HCEC 1CT (cell line): ENCODE measurements around the gene SH3TC2.

Experiments used
- DNase-seq: peaks from one replicate; pipeline ENCODE4 v3.0.0-alpha.2; 2017

The SH3TC2 gene

DNA sequence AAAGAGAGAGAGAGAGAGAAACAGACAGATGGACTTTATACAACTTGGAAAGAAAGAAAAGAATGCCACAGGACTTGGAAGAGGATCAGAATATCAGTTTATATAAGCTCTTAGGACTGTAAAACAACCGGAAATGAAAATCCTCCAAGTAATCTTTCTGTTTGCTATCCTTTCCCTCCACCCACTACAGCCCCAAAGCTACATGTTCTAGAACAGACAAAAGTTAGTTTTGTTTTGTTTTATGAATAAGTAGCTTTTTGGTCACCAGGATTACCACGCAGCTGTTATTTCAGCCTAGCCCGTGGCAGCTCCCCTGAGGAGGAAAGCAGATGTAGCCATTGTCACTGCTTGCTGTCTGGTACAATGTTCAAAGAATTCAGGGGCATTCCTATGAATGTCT lies 66.6 kb downstream of the SH3TC2 start:
- DNase-seq, result no peak

DNA sequence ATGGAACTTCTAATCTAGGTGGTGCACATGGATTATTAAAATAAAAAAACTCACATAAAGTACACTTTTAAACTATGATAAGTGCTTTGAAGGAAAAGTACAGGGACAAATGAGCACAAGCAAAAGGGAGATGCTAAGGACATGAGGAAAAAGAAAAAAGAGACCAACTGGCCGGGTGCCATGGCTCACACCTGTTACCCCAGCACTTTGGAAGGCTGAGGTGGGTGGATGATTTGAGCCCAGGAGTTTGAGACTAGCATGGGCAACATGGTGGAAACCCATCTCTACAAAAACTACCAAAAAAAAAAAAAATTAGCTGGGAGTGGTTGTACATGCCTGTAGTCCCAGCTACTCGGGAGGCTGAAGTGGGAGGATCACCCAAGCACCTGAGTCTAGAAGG lies 67.1 kb downstream of the SH3TC2 start:
- DNase-seq, result no peak

DNA sequence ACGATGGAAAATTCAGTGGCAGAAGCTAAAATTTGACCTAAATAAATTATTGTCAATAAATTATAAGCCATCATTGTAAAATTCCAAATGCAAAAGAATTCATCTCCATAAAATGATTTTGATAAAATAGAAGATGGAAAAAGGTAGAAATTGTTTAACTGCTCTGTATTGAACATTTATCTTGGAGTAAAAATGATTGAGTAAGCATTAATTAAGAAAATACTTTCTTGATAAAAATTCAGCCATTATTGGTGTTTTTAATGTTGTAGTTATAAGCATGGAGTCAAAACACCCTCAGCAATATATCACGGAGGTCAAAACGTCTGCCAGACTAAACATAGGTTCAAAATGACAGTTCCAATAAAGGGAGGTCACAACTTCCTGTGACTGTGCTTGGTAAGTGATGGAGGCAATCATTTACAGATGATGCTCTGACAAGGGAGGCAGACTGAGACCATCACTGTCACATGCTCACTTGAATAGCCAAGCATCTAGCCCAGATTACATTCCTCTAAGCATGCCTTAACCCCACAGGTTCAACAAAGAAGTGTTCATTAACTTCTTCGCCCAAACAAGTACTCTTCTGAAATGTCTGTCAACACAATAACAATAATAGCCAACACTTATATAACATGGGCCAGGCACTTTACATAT lies 69.5 kb downstream of the SH3TC2 start:
- no peak for DNase-seq

DNA sequence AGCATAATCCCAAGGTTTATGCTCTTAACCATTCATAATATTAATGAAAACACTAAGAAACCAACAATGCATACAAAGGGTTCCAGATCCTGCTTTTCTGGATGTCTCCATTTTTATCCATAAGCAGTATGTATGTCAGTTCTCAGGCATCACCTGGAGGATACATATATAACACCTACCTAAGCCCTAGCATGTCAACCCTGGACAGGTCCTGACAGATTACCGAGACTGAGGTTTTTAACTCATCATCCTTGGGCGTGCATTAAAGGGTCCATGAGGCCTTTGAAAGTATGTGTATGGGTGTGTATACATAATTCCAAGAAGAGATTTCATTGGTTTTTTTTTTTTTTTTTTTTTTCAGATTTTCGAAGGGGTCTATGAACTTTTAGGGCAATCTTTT lies 70.6 kb downstream of the SH3TC2 start:
- no peak for DNase-seq

DNA sequence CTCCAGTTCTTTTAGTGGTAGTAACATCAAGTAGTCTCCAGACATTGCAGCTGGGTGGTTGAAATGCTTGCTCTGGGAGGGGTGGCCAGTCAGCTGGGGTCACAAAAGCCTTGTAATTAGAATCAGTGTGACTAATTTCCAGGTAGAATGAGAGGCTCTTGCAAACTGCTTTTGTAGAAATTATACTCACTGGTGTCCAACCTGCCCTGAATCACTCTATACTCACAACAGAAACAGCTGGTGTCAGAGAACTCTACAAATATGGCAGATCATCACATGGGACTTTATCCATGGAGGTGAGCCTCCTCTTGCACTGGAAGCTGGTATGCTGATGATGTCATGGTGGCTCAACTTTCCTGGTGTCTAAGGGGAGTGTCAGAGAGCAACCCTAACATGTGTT lies 71.3 kb downstream of the SH3TC2 start:
- DNase-seq, result peak; percentile 47

DNA sequence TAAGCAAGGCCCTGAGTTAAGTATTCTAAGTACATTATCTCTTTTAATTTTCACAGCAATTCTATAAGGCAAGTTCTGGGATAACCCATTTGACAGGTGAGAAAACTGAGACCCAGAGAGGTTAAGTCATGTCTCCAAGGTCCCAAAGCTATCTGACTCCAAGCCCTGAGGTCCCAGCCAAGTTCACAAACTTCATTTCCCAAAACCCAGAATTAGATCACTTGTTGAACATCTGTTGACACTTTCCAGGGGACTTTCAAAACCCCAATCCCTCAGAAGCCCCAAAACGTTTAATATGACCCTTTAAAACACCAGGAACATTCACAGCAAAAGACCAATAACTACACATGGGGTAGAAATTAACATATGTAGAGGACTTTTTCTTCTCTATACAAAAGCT lies 72.0 kb downstream of the SH3TC2 start:
- no peak for DNase-seq

DNA sequence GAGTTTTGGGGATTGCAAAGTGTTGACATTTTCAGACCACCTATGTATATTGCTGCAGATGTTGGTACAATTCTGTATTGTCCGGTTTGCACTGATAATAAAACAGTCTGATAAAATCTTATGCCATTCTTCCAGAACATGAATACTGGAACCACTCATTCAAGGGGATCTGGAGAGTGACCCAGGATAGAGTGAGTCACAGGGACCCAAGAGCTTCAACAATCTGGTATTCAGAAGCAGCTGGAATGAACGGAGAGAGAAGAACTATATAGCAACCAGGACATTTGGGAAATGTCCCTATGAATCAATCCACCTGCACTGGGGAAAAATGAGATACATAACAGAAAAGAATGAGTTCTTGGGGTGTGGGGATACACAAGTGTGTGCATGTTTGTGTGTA lies 73.3 kb downstream of the SH3TC2 start:
- DNase-seq, result no peak

DNA sequence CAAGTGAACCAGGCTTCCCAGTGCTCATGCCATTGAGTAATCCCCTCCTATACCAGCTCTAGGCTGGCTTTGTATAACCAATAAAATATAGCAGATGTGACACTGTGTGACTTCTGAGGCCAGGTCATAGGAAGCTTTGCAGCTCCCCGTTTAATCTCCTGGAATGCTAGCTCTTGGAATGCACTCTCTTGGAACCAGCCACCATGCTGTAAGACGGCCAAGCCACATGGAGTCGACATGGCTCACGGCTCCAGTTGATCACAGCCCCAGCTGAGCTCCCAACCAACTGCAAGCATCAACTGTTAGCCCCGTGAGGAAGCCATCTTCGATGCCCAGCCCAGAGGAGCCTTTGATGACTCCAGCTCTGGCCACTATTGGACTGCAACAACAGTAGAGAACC lies 74.5 kb downstream of the SH3TC2 start:
- DNase-seq, result no peak

DNA sequence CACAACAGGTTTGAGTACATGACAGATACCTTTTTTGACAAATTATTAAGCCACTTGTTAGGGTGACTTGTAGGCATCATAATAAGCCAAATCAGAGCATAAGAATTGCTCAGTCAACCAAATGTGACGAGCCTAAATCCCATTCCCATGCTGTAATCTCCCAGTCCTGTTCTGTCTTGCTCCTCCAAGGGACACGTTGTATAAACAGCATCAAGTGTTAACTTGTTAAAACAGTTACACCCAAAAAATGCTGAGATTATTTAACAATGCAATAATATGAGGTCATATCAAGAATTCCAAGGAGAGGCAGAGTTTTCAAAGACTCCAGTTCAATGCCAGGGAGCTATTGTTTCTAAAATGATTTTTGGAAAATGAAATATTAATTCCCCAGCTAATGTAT lies 76.2 kb downstream of the SH3TC2 start:
- DNase-seq, result no peak

DNA sequence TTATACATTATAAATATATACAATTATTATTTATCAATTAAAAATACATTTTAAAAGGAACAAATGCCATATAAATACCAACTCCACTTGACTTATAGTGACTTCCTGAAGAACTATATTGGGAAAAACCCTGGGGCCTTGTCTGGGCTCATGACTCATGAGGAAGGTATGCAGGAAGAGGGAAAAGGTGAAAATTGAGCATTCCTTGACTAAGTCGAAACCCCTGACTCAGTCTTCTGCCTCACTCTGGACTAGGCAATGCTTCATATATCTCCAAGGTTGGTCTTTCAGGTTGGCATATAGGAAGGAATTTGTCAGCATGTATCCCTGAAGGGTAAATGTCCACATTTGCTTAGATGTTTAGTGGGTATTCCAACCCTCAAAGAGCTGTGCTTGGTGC lies 78.5 kb downstream of the SH3TC2 start:
- DNase-seq, result peak; percentile 65

DNA sequence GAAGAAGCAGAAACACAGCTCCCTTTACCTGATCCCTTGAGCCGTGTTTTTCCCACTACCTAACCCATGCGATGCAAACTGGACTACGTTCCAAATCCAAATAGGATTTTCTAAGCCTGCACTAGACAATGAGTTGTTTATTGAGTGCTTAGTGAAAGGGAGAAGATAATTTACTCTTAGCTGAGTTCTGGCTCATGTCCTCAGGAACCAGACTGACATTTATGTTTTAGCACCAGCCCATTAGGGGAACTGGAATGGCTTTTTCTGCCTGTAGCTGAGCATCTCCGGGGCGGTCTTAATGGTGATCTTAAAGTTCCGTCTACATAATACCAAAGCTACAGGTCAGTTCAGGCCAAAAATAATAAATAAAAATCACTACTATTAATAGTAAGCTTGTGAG lies 81.5 kb downstream of the SH3TC2 start:
- no peak for DNase-seq

DNA sequence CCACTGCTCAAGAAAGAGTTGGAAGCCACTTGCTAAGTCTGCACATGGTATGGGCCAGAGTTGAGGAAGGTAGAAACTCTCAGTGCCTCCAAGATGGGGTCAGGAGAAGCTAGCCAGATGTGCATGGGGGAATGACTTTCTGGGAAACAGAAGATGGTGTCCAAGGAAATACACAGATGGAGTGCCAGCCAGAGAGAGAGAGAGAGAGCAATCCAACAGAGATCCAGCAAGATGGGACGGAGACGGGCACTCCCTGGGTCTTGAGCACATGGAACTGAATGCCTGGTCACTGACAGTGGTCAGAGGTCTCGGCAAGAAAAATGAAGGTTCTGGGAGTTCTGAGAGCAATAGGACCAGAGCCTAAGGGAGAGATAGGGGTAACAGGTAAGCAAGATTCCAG lies 82.1 kb downstream of the SH3TC2 start:
- DNase-seq, result no peak

DNA sequence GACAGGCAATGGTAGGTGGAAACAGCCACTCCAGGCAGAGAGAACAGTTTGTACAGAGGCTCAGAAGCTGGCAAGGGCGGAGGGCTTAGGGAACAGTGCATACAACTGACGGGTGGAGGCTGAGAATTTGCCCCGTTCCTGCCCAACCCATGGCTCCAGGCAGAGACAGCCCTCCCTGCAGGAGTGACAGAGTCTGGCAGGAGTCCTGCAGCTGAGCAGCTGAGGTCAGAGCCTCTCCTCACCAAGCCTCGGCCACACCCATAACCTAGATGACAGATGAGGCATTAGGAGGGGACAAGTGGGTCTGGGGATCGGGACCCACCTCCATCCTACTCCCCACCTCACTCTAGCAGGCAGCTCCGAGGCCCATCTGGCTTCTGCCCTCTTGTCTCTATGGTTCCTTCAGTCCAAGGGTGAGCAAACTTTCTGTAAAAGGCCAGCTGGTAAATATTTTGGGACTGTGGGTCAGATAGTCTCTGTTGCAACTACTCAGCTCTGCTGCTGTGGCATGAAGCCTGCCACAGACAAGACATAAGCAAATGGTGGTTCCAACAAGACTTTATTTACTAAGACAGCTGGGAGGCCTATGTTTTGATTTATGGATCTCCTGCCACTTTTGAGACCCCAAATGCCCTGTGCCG lies 83.7 kb downstream of the SH3TC2 start:
- no peak for DNase-seq

DNA sequence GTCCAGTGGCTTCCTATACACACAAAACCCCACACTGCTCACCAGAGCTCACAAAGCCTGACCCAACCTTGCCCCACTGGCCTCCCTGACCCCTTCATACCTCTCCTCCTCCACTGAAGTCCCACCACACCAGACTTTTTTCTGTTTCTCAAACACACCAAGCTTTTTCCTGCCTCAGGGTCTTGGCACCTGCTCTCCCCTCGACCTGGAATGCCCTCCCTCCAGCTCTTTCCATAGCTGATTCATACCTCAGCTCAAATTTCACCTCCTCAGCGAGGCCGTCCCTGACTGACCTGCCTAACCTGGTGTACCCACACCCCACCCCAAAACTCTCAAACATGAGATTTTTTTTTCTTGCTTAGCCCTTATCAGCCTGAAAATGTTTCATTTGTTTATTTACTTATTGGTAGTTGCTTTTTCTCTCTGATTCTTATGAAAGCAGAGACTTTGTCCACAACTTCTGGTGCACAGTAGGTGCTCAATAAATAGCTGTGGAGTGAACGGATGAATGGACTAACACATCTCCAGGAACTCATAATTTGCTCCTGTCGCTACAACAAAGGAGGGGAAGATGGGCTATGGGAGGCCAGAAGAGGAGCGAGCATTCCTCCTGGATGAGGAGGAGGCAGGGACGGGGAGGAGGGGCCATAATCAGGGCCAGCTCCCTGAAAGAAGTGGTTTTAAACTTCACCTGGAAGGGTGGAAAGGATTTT lies 84.3 kb downstream of the SH3TC2 start:
- DNase-seq, result no peak

DNA sequence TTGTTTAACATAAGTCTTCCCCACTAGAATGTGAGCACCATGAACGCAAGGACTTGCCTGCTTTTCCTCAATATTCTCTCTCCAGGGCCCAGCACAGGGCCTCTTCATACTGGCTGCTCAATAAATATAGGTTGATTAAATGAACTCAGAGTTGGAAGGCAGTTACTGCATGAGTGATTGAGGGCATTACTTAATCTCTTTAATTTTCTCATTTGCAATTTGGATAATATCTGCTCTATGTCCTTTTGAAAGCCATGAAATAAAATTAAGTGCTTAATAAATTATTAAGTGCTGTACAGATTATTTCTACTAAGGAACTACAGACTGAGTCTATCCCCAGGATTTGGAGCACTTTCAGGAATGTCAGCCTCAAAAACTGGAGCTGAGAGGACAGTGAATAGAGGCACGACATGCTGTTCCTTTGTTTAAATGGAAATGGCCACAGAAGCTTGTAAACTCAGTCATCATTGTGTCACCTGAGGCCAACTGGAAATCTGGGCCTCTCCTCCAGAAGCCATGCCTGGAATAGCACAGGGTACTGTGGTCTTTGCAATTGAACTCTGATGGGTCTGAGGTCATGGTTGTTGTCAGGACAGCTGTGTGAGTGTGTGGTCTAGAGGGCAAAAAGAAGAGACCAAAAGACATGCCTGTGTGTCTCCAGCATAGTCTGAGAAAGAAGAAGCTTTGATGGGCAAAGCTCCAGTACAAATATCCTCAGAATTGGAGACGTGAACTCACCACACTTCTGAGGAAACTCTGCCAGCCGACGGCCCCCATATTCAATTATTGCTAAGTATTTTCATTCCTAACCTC lies 86.1 kb downstream of the SH3TC2 start:
- no peak for DNase-seq

DNA sequence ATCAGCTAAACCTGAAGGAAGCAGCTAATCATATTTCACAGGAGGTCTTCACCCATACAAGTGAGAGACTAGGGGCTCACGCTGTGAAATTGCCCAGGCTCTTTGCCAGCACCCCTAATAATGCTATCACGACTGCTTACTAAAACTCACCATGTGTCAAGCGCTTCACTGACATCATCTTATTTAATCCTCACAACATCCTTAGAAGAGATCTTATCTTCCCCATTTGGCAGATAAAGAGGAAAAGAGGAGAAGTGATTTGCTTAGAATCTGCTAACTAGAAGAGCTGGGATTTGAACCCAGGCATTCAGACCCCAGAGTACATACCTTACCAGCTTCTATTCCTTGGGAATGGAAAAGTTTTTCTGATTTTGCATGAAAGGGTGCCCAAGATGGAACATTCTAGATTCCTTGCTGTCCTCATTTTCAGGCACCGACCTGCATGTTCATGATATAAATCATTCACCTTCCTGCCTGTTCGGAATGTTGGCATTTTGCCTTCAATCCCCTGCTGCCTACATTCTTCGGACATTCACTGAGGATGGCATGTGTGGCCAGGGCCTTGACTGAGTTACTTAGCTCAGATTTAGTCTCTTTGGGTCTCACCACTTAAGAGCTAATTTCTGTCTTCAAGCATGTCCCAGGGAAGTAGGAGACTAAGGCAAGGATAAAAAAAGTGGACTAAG lies 88.1 kb downstream of the SH3TC2 start:
- no peak for DNase-seq

DNA sequence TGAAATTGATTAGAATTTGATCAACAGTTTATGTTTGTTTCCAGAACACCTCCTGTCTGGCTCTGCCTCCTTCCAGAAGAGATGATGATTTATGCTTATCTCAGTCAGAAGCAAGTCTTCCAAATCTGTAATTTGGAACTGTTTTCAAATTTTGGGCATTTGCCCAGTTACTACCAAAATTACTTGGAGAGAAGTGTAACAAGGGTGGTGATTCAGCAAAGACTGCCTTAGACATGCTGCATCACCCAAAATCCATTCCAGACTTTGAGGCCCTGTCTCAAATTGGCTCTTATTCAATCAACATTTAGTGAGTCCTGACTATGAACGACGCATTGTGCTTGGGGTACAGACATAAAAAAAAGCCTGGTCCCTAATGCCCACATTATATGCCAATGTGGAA lies 89.4 kb downstream of the SH3TC2 start:
- DNase-seq, result peak; percentile 49

DNA sequence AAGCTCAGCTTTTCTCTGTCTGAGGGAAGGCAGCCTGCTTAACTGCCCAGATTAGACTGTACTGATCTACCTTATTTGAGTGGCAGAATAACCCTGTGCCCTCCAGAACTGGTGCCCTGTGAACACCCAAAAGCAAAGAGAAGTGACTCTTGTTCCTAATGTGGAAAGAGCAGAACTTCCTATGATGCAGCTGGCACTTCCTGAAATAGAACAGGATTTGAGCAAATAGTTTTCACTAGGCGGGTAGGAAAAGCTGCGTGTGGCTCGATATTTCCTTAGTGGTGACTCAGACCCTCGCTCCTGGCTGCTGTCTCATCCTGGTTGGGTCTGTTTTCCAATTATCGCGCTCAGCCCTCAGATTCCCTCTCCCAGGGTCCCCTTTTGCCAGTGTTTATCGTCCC lies 89.9 kb downstream of the SH3TC2 start:
- peak; percentile 94 for DNase-seq

DNA sequence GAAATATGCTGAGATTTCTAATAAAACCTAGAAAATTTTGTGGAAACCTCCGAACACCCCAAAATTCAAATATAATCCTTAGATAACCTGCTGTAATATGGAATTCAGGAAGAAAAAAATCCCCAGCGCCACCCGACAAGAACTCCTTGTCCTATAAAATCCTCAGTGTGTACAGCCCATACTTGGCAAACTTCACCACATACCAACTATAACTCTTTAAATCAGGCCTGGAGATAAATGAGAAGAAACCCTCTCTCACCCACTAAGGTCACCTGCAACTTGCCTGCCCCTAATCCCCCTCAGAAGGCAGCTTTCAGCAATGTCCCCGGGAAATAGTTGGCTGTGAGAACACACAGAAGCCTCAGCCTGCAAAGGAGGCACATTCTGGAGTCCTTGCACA lies 90.5 kb downstream of the SH3TC2 start:
- DNase-seq, result no peak

DNA sequence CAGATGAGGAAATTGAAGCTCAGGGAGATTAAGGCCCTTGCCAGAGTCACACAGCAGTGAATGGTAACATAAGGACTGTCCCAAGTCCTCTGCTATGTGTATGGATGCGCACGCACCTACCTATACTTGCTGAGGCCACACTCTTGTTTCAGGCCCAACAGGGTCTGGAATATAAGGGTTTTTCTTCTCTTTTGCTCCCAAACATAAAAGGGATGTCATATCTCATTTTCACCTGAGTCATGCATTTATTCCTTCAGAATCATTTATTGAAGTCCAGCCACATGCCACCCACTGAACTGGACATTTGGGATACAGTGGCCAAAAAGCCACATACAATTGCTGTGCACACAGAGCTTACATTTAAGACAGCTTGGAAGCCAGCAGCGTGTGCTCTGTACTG lies 92.0 kb downstream of the SH3TC2 start:
- DNase-seq, result no peak

DNA sequence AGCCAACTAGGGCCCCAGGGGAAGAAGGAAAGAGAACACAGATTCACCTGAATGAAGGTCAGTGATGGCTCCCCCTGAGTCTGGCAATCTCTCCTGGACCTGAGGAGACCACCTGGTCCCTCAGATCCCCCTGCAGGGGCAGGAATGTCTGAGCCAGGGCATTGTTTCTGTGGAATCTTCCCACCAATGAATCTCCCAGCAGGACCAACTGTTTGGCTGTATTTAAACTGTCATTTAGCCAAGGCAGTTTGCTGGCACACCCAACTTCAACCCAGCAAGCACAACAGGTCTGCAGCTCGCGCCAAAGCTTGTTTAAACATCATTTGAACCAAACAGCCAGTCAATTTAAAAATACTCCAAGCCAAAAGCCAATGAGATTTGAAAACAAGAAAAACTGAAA lies 92.6 kb downstream of the SH3TC2 start:
- DNase-seq, result no peak

DNA sequence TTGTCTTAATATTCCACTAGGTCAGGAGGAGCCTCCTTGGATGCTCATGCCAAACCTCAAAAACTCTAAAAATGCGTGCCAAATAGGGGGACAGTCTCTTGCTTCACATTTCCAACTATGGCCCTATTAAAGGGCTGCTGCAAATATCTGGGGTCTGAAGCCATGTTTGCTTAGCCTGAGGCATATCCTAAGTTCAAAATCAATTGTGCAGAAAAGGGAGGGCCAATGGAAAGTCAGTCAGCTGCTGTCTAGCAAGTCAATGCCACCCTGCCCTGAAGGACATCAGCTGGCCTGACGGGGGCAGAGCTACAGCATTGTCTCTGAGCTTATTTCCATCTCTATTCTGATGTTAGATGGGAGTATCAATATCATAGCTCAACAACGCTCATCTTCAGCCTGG lies 93.6 kb downstream of the SH3TC2 start:
- no peak for DNase-seq

DNA sequence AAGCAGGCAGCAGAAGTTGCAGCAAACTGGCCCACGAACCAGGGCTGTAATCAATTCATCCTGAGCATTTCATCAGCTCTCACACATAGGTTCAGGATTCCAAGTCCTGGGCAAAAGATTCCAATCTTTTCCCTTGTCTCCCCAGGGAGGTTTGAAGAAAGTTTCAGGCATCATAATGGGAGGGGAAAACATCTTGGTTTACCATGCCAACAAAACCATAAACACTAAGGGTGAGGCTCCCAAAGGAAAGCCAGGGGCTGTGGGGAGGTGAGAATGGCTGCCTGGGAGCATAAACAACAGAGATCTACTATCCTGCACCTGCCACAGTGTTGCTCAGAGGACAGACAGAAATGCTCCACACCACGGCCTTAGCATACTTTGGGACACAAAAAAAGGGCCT lies 94.6 kb downstream of the SH3TC2 start:
- no peak for DNase-seq
